GM23248 (cell line): ENCODE results near the gene CBY1.

Experiments used
- EZH2 ChIP-seq: fragments of 200-600 bp; sonication (generic); IDR thresholded peaks from 2 replicates; pipeline ENCODE4 v1.6.1; 2018; ENCODE audit warnings: antibody characterized with exemption, mild to moderate bottlenecking; ENCODE audit not compliant: insufficient read depth, poor library complexity, severe bottlenecking
- EZH2phosphoT487 ChIP-seq: fragments of 200-600 bp; sonication (generic); IDR thresholded peaks from 2 replicates; pipeline ENCODE4 v1.6.1; 2018; ENCODE audit warnings: antibody characterized with exemption, moderate library complexity, mild to moderate bottlenecking, low read depth; ENCODE audit not compliant: insufficient read depth

GRCh38 chr22:38707984-38708383 is 51.5 kb downstream of the CBY1 start:
- TF ChIP-seq EZH2 (no peak), EZH2phosphoT487 (no peak)
